Endometrium (tissue), 2 donors: Measurements from ENCODE around the gene SPINT1.
"Not testable (repeated sequence)": the region's sequence is repeated elsewhere in the genome, so short reads cannot be mapped to it uniquely, and the experiment has no call there.

Source experiments
- FAIRE-seq: peaks from 2 replicates; lab custom pipeline; 2012; peaks lifted over from hg19 to GRCh38; lab: Jason Lieb, UNC
- donor health status: control.
- donor health status: control.

The SPINT1 gene

GRCh38 chr15:40859206-40859851, 15.5 kb downstream of the SPINT1 start:
- no peak for FAIRE-seq

GRCh38 chr15:40861147-40861546, 17.3 kb downstream of the SPINT1 start:
- not testable (repeated sequence) for FAIRE-seq

GRCh38 chr15:40863660-40864270, 19.9 kb downstream of the SPINT1 start:
- no peak for FAIRE-seq

GRCh38 chr15:40867199-40867598, 23.4 kb downstream of the SPINT1 start:
- FAIRE-seq: no peak

- no peak for FAIRE-seq
Observed at GRCh38 chr15:40869686-40870085, 25.8 kb downstream of the SPINT1 start.

GRCh38 chr15:40870716-40871115, 26.9 kb downstream of the SPINT1 start:
- FAIRE-seq: no peak

GRCh38 chr15:40871749-40872617, 28.1 kb downstream of the SPINT1 start:
- FAIRE-seq: no peak

GRCh38 chr15:40872791-40873693, 29.2 kb downstream of the SPINT1 start:
- FAIRE-seq: no peak

- FAIRE-seq: no peak
Observed at GRCh38 chr15:40873694-40874561, 30.1 kb downstream of the SPINT1 start, which contains the start of gene RHOV. Gene RHOV (minus strand): TSS chr15:40874234. CDS start chr15:40874139, 95 bp downstream.

GRCh38 chr15:40875991-40876730, 32.3 kb downstream of the SPINT1 start:
- FAIRE-seq: no peak

GRCh38 chr15:40877694-40878093, 33.8 kb downstream of the SPINT1 start:
- FAIRE-seq: no peak

GRCh38 chr15:40878785-40879184, 34.9 kb downstream of the SPINT1 start:
- FAIRE-seq: no peak

GRCh38 chr15:40879609-40880008, 35.8 kb downstream of the SPINT1 start:
- FAIRE-seq: no peak

GRCh38 chr15:40881351-40881750, 37.5 kb downstream of the SPINT1 start:
- FAIRE-seq: no peak

- no peak for FAIRE-seq
Observed at GRCh38 chr15:40886586-40886985, 42.7 kb downstream of the SPINT1 start.

- FAIRE-seq: no peak
Observed at GRCh38 chr15:40889112-40889511, 45.3 kb downstream of the SPINT1 start.

GRCh38 chr15:40891138-40891537, 47.3 kb downstream of the SPINT1 start:
- no peak for FAIRE-seq

GRCh38 chr15:40891810-40892446, 48.1 kb downstream of the SPINT1 start:
- no peak for FAIRE-seq

- FAIRE-seq: no peak
Observed at GRCh38 chr15:40892447-40893012, 48.7 kb downstream of the SPINT1 start.
